HepG2 (cell line): ENCODE results near the gene CRISPLD2. TPM values are rescaled to one million over a fixed set of nuclear protein-coding genes. Genes with fewer than 3 reads are reported as not detected.

Experiments
- ATAC-seq: fragments of 200-7000 bp; cut with Tn5 transposase; 3 replicates; pipeline ENCODE4 v1.9.1; 2020; ENCODE audit warnings: mild to moderate bottlenecking, moderate library complexity
- BruUV-seq: library from RNA; stranded (reverse); fragments of 400-500 nt; replicated peaks from 2 replicates; lab custom pipeline; 2021; lab: Mats Ljungman, UMichigan
- CTCF ChIA-PET: fragments of 300-600 bp; formaldehyde crosslinking; extraction: SDS; loops from one replicate; lab custom pipeline; 2021; ENCODE audit warnings: low total read pairs, inconsistent platforms, low intra/inter-chr PET ratio; lab: Yijun Ruan, JAX
- POLR2A ChIA-PET: fragments of 350-600 bp; sonication (Branson Sonifier 250); formaldehyde crosslinking; loops from one replicate; lab custom pipeline; 2020; ENCODE audit warnings: antibody characterized with exemption, inconsistent platforms; lab: Yijun Ruan, JAX
- DNase-seq: peaks from one replicate; pipeline ENCODE4 v3.0.0-alpha.2; 2015; ENCODE audit warnings: low spot score
- FAIRE-seq: peaks from 3 replicates; lab custom pipeline; 2011; peaks lifted over from hg19 to GRCh38; lab: Jason Lieb, UNC
- H2AFZ ChIP-seq: one replicate; pipeline ENCODE4 v1.6.1; 2011; ENCODE audit warnings: low read length, inconsistent platforms
- H3K27ac ChIP-seq: fragments of 300-600 bp; 3 replicates; pipeline ENCODE4 v1.8.0; 2011; ENCODE audit warnings: mixed run types, mild to moderate bottlenecking, mixed read lengths, low read length, inconsistent platforms; ENCODE audit not compliant: insufficient read depth; ENCODE audit errors: extremely low read length
- H3K27me3 ChIP-seq, 2 experiments: fragments of 200-600 bp in 1 of 2; 2 replicates in 1 of 2; 3 replicates in 1 of 2; pipeline versions ENCODE4 v1.6.0 to v1.8.0; 2011; ENCODE audit warnings: low read length in 2 of 2, mild to moderate bottlenecking in 2 of 2, moderate library complexity in 2 of 2, inconsistent platforms in 1 of 2; ENCODE audit not compliant: insufficient read depth in 2 of 2, control insufficient read depth in 1 of 2
- H3K36me3 ChIP-seq, 2 experiments: fragments of 200-600 bp in 1 of 2; replicated peaks in 1 of 2; 2 replicates in 1 of 2; 3 replicates in 1 of 2; pipeline versions ENCODE4 v1.5.1 to v1.8.0; 2011; ENCODE audit warnings: low read length in 2 of 2, inconsistent platforms in 1 of 2; ENCODE audit not compliant: insufficient read depth in 2 of 2, control insufficient read depth in 1 of 2
- H3K4me1 ChIP-seq: 2 replicates; pipeline ENCODE4 v1.5.1; 2012; ENCODE audit warnings: low read length, inconsistent platforms; ENCODE audit not compliant: insufficient read depth
- H3K4me2 ChIP-seq: 2 replicates; pipeline ENCODE4 v1.6.0; 2011; ENCODE audit warnings: low read depth, low read length, inconsistent platforms
- H3K4me3 ChIP-seq, 3 experiments: fragments of 200-600 bp in 1 of 3; sonication (generic), shearing (Covaris generic) in 1 of 3; replicated peaks in 1 of 3; 2 replicates each; pipeline ENCODE4 v1.5.1; 2011 to 2016; ENCODE audit warnings: low read length in 3 of 3, inconsistent platforms in 2 of 3, low read depth in 2 of 3, mild to moderate bottlenecking in 2 of 3, control low read depth in 1 of 3, mixed read lengths in 1 of 3; ENCODE audit not compliant: insufficient read depth in 1 of 3
- H3K79me2 ChIP-seq: one replicate; pipeline ENCODE4 v1.6.1; 2011; ENCODE audit warnings: low read length, inconsistent platforms; ENCODE audit not compliant: insufficient read depth
- H3K9ac ChIP-seq: 2 replicates; pipeline ENCODE4 v1.6.0; 2011; ENCODE audit warnings: mild to moderate bottlenecking, low read depth, low read length, inconsistent platforms; ENCODE audit not compliant: insufficient read depth
- H3K9me3 ChIP-seq: 2 replicates; pipeline ENCODE4 v1.5.1; 2012; ENCODE audit warnings: mild to moderate bottlenecking, low read length
- H4K20me1 ChIP-seq: 2 replicates; pipeline ENCODE4 v1.6.0; 2011; ENCODE audit warnings: inconsistent platforms, mild to moderate bottlenecking, low read length, moderate library complexity; ENCODE audit not compliant: insufficient read depth
- AGO2 ChIP-seq: fragments of 200-400 bp; formaldehyde crosslinking; optimal IDR thresholded peaks from 2 replicates; pipeline ENCODE3; 2017; ENCODE audit warnings: mild to moderate bottlenecking, low read depth, low read length, moderate library complexity
- ARID5B ChIP-seq: IDR thresholded peaks from 2 replicates; pipeline ENCODE4 v1.4.0; 2020; ENCODE audit warnings: mild to moderate bottlenecking, missing genetic modification reagents
- CEBPG ChIP-seq: IDR thresholded peaks from 2 replicates; pipeline ENCODE4 v1.6.1; 2016
- CERS6 ChIP-seq: sonication (generic); formaldehyde crosslinking; IDR thresholded peaks from 2 replicates; pipeline ENCODE4 v1.5.0; 2020; ENCODE audit warnings: missing genetic modification reagents
- CHD4 ChIP-seq: fragments of 200-600 bp; sonication (generic); IDR thresholded peaks from 2 replicates; pipeline ENCODE4 v1.7.0; 2017; ENCODE audit warnings: mild to moderate bottlenecking, low read length, borderline replicate concordance
- GTF3A ChIP-seq: sonication (generic); formaldehyde crosslinking; conservative IDR thresholded peaks from 2 replicates; pipeline ENCODE4 v1.4.0; 2020; ENCODE audit warnings: mild to moderate bottlenecking, missing genetic modification reagents
- KDM1A ChIP-seq: IDR thresholded peaks from 2 replicates; pipeline ENCODE4 v1.6.1; 2016; ENCODE audit warnings: missing compliant biosample characterization
- NFE2L1 ChIP-seq: sonication (generic); formaldehyde crosslinking; IDR thresholded peaks from 2 replicates; pipeline ENCODE4 v1.4.0; 2020; ENCODE audit warnings: missing genetic modification reagents, mild to moderate bottlenecking, borderline replicate concordance
- RBFOX2 ChIP-seq: fragments of 200-400 bp; formaldehyde crosslinking; IDR thresholded peaks from 2 replicates; pipeline ENCODE4 v1.6.1; 2017; ENCODE audit warnings: low read depth, mild to moderate bottlenecking, low read length
- ZC3H13 ChIP-seq: sonication (generic); formaldehyde crosslinking; IDR thresholded peaks from 2 replicates; pipeline ENCODE4 v1.8.1; 2023; ENCODE audit warnings: mild to moderate bottlenecking, missing genetic modification reagents, moderate library complexity
- ZNF317 ChIP-seq: sonication (generic); formaldehyde crosslinking; IDR thresholded peaks from 2 replicates; pipeline ENCODE4 v1.5.0; 2020; ENCODE audit warnings: mild to moderate bottlenecking, missing genetic modification reagents
- ZNF672 ChIP-seq: sonication (generic); formaldehyde crosslinking; IDR thresholded peaks from 2 replicates; pipeline ENCODE4 v1.8.1; 2022; ENCODE audit warnings: missing genetic modification reagents
- ZNF710 ChIP-seq: sonication (generic); formaldehyde crosslinking; IDR thresholded peaks from 2 replicates; pipeline ENCODE4 v1.5.0; 2020; ENCODE audit warnings: mild to moderate bottlenecking, missing genetic modification reagents, borderline replicate concordance
- ZSCAN20 ChIP-seq: sonication (generic); formaldehyde crosslinking; IDR thresholded peaks from 2 replicates; pipeline ENCODE4 v1.4.0; 2020; ENCODE audit warnings: missing genetic modification reagents, mild to moderate bottlenecking, borderline replicate concordance
- WGBS: methylation state at CpG from one replicate; pipeline ENCODE4 v1.1.6; 2017; ENCODE audit warnings: low lambda C conversion rate; 5-methylcytosine and 5-hydroxymethylcytosine counted together
- in situ Hi-C: cut with HindIII; loops from 2 replicates; pipeline ENCODE4 v1.10.0; 2017; ENCODE audit warnings: low pct_unique_long_range_greater_than_20kb; ENCODE audit not compliant: extremely low pct_ligation_motif_present
- intact Hi-C: fragments of 100-400 bp; cut with micrococcal nuclease; formaldehyde crosslinking; loops from one replicate; pipeline ENCODE4 v1.10.0; 2022; ENCODE audit not compliant: unreplicated experiment
- polyA plus RNA-seq, 8 experiments: library from polyadenylated mRNA; depleted of rRNA in 3 of 8; stranded (reverse) in 7 of 8; unstranded in 1 of 8; fragments of >200 nt; fragmentation: Illumina TruSeq in 4 of 8; extraction: Trizol in 4 of 8; gene quantifications; 2 replicates each; pipeline versions ENCODE4 v1.2.1 to v1.2.3, GENCODE V29; 2011 to 2016; ENCODE audit warnings: low read depth in 4 of 8, missing spikeins in 1 of 8, mixed read lengths in 1 of 8; ENCODE audit not compliant: insufficient read depth in 1 of 8
- total RNA-seq, 5 experiments: library from RNA; depleted of rRNA; stranded (reverse); fragments of >200 nt; fragmentation: Illumina TruSeq; extraction: Trizol; gene quantifications; 2 replicates each; pipeline ENCODE4 v1.2.3, GENCODE V29; 2016; ENCODE audit warnings: low read depth in 1 of 5
- TF ChIP-seq, protein P1 (sequence below): sonication (generic); formaldehyde crosslinking; IDR thresholded peaks from 2 replicates; pipeline ENCODE4 v1.8.0; 2022; ENCODE audit warnings: missing genetic modification reagents, mild to moderate bottlenecking, moderate library complexity, borderline replicate concordance

The CRISPLD2 gene
- total and polyA plus RNA-seq, 2 of the 13 experiments (the other 11 are each of a cell fraction or from before 2014, with no cell fraction given), result 0.04 to 0.31 TPM

DNA sequence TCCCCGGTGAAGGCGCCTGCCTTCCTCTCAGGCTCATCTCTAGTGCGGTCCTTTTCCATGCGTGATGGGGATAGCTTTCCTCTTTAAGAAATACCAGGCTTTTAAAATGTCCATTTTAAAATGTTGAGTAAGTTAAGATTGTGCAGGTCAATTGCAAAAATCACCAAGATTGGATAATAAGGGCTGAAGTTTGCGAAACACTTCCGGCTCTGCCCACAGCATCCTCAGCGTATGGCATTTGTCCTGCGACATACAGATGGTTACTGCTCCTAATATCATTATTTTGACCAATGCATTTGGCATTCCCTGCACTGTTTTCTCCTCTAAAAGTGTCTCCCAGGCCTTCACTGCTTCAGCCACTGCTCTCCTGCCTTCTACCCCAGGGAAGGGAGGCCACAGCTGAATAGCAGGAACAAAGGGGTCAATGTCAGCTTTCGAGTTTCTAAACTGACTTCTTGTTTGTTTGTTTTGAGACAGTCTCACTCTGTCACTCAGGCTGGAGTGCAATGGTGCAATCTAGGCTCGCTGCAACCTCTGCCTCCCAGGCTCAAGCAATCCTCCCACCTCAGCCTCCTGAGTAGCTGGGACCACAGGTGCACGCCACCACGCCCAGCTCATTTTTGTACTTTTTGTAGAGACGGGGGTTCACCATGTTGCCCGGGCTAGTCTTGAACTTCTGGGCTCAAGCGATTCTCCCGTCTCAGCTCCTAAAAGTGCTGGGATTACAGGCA, 91.9 kb downstream of the CRISPLD2 start:
- Histone ChIP-seq H3K79me2 (no peaks in the 10 kb centered on the region), H2AFZ (no peak overlapping the region), H3K4me2 (no peak overlapping the region), H3K27ac (no peak overlapping the region), H3K4me1 (peaks cover 9% of the 10 kb centered on the region), H3K9me3 (no peaks in the 10 kb centered on the region), H3K4me3 (no peak overlapping the region), H3K27me3 (peaks cover 5 to 67% of the 10 kb centered on the region in 2 experiments), H3K9ac (no peak overlapping the region), H3K36me3 (no peaks in the 10 kb centered on the region), H4K20me1 (no peaks in the 10 kb centered on the region)
- 55% methylated on average over 16 of the region's 16 CpGs for WGBS
- CTCF ChIA-PET, result no interaction called here
- POLR2A ChIA-PET, result no interaction called here
- no peak for DNase-seq
- intact Hi-C loops (no loop called here), in situ Hi-C loops (no loop called here)
- no TSS peak for BruUV-seq
- FAIRE-seq, result no peak
- ATAC-seq, result peak; percentile 47; the same call in 2 of the 3 replicates
- TF ChIP-seq RBFOX2, result no peak
- TF ChIP-seq ZSCAN20 (CRISPR knock-in tag), result no peak
- 0 out of 2 replicates have a peak, but pooled peaks have one; percentile 10 for TF ChIP-seq KDM1A (CRISPR knock-in tag)
- no peak for TF ChIP-seq AGO2
- no peak for TF ChIP-seq ZNF317 (CRISPR knock-in tag)
- TF ChIP-seq ZNF710 (CRISPR knock-in tag), result no peak
- 0 out of 2 replicates have a peak, but pooled peaks have one; percentile 8 for TF ChIP-seq ARID5B (CRISPR knock-in tag)
- no peak for TF ChIP-seq ZNF672 (CRISPR knock-in tag)
- no peak for TF ChIP-seq NFE2L1 (CRISPR knock-in tag)
- TF ChIP-seq, protein P1, sequence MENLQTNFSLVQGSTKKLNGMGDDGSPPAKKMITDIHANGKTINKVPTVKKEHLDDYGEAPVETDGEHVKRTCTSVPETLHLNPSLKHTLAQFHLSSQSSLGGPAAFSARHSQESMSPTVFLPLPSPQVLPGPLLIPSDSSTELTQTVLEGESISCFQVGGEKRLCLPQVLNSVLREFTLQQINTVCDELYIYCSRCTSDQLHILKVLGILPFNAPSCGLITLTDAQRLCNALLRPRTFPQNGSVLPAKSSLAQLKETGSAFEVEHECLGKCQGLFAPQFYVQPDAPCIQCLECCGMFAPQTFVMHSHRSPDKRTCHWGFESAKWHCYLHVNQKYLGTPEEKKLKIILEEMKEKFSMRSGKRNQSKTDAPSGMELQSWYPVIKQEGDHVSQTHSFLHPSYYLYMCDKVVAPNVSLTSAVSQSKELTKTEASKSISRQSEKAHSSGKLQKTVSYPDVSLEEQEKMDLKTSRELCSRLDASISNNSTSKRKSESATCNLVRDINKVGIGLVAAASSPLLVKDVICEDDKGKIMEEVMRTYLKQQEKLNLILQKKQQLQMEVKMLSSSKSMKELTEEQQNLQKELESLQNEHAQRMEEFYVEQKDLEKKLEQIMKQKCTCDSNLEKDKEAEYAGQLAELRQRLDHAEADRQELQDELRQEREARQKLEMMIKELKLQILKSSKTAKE (CRISPR knock-in tag), result no peak
- no peak for TF ChIP-seq GTF3A (CRISPR knock-in tag)
- no peak for TF ChIP-seq CERS6
- no peak for TF ChIP-seq CHD4
- no peak for TF ChIP-seq ZC3H13
- TF ChIP-seq CEBPG (CRISPR knock-in tag), result no peak
